ENCODE data around the gene SLC25A42.

Gene SLC25A42

DNA sequence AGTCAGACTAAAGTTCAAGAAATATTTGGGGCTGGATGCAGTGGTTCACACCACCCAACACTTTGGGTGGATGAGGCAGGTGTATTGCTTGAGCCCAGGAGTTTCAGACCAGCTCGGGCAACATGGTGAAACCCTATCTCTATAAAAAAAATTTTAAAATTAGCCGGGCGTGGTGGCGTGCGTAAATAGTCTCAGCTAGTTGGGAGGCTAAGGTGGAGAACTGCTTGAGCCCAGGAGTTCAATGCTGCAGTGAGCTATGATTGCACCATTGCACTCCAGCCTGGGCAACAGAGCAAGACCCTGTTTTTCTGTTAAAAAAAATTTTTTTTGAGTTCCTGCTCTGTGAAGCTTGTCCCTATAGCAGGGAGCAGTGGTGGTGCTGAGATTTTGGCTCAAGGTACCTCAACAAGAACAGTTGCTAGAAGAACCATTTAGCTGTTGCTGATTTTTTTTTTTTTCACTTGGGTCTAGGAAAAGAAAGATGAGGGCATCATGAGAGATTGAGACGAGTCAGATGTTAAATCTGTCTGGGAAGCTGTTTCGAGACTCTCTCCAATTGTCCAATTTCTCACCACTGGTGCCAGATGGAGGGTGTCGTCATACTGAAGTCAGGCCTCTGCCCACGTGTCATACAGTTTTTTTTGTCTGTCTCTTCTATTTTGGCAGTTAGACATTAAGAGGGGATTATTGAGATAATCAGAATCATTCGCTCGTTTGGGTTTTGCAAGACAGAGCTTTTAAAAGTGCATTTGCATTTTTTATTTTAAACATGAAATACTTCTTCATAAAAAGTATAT, 3.7 kb downstream of the SLC25A42 start:
- DNase-seq (ENCODE audit: insufficient read length, low spot score) (no peak), FAIRE-seq (no peak)

DNA sequence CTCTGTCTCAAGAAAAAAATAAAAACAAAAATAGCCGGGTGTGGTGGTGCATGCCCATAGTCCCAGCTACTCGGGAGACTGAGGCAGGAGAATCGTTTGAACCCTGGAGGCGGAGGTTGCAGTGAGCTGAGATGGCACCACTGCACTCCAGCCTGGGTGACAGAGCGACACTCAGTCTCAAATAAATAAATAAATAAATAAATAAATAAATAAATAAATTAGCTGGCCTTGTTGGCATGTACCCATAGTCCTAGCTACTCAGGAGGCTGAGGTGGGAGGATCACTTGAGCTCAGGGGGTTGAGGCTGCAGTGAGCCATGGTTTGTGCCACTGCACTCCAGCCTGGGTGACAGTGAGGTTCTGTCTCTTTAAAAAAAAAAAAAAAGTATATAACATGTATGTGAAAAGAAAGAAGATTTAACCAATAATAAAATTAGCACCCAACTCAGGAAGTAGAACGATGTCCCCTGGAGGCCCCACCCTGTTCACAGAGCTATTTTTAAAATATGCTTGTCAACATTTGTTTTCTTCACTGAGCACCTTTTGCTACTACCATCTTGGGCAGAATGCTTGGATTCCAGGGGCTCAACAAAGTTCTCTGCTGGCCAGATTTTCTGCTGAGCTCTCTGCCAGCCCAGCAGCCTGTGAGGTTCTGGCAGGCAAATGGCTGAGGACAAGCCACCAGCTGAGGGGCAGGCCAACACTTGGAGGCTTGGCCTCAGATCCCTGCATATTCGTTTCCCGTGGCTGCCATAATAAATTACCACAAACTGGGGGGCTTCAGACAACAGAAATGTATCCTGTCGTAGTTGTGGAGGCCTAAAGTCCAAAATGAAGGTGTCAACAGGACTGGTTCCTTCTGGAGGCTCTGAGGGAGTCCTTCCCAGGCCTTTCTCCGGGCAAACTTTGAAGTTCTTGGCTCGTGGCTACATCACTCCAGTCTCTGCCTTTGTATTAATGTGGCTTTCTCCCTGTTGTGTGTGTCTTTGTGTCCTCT, 5.2 kb downstream of the SLC25A42 start:
- FAIRE-seq (no peak), DNase-seq (ENCODE audit: insufficient read length, low spot score) (no peak)

DNA sequence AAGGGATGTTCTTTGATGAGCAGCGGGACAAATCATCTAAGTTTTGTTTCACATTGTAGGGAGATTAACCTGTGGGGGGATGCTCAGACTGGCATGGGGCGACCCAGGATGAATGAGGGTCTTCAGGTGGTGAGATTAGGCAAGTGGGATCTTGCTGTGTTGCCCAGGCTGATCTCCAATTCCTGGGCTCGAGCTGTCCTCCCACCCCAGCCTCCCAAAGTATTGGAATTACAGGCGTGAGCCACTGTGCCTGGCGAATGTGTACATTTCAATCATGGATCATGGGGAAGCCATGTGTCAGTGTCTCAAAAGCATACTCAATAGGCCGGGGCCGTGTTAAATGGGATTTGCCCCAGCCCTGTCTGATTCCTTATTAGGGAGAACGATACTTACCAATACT, 8.1 kb downstream of the SLC25A42 start:
- FAIRE-seq (no peak), DNase-seq (ENCODE audit: insufficient read length, low spot score) (no peak)

DNA sequence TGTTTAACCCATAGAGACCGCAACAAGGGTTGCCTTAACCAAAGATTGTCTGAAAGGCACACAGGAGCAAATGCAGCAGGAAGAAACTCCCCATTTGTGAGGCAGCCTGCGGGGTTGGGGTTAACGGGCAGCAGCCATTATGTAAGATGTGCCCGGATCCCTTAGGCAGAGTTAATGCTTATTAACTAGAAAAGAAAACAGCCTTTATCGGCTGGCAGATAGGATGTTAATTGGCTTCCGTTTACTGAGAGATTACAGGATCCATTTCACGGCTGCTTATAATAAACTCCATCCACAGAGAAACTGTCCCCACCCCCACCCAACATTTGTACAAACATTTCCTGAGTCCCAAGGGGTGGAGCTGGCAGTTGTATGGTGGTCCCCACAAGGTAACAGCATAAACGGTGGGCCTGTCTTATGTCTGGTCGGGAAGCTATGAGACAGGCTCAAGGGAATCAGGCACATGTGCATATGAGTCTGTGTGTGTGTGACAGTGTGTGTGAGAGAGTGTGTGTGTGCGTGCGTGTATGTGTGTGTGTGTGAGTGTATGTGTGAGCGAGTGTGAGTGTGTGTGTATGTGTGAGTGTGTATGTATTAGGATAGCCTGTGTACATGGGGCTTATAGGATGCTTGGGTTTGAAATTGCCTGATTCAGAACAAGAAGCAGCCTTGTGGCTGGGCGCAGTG, 10.5 kb downstream of the SLC25A42 start:
- FAIRE-seq, result no peak
- DNase-seq (ENCODE audit: insufficient read length, low spot score), result no peak

DNA sequence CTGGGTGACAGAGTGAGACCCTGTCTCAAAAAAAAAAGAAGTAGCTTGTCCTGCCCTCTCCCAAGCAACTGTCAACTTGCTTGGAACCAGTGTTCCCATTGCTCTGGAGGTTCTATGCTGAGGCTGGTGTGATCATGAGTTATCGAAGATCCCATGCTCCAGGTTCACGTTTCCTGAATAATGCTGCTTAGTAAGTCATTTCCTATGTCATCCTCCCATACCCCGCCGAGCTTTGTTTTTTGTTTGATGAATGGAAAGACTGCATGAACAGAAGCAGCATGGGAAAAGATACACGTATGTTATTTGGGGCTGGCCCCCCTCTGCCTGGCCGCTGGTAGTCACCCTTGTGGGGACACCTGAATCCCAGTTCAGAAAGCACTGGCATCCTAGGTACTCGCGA, 11.3 kb downstream of the SLC25A42 start:
- DNase-seq (ENCODE audit: insufficient read length, low spot score) (no peak), FAIRE-seq (no peak)

DNA sequence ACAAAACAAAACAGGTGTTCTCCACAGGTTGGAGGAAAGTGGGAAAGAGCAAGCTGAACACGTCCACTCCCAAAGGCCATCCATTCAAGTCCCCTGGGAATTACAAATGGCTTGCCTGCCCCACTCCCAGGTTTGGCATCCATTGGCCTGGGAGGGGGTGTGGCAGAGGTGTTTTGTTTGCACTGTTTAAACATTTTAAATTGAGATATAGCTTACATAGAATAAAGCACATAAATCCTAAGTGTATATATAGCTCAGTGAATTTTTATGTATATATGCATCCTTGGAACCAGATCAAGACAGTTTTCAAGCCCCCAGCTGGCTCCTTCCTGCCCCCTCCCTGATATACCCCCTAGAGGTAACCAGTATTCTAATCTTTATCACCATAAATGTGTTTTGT, 12.7 kb downstream of the SLC25A42 start:
- no peak for FAIRE-seq
- no peak for DNase-seq (ENCODE audit: insufficient read length, low spot score)

DNA sequence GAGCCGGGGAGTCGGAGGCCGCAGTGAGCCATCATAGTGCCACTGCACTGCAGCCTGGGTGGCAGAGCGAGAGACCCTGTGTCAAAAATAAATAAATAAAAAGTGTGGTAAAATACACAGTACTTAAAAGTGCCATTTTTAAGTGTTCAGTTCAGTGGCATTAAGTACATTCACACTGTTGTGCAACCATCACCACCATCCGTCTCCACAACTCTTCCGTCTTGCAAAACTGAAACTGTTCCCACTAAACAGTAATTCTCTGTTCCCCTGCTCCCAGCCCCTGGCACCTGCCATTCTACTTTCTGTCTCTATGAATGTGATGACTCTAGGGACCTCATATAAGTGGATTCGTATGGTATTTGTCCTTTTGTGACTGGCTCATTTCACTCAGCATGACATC, 13.3 kb downstream of the SLC25A42 start:
- DNase-seq (ENCODE audit: insufficient read length, low spot score) (no peak), FAIRE-seq (no peak)

DNA sequence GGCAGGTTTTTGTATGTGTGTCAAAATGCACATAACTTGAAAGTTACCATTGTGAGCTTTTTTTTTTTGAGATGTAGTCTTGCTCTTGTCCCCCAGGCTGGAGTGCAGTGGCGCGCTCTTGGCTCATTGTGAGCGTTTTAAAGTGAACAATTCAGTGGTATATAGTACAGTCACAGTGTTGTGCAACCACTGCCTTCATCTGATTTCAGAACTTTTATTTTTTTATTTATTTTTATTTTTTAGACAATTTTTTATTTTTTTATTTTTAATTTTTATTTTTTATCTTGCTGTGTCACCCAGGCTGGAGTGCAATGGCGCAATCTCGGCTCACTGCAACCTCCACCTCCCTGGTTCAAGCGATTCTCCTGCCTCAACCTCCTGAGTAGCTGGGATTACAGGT, 15.0 kb downstream of the SLC25A42 start:
- DNase-seq (ENCODE audit: insufficient read length, low spot score), result no peak
- FAIRE-seq, result no peak

DNA sequence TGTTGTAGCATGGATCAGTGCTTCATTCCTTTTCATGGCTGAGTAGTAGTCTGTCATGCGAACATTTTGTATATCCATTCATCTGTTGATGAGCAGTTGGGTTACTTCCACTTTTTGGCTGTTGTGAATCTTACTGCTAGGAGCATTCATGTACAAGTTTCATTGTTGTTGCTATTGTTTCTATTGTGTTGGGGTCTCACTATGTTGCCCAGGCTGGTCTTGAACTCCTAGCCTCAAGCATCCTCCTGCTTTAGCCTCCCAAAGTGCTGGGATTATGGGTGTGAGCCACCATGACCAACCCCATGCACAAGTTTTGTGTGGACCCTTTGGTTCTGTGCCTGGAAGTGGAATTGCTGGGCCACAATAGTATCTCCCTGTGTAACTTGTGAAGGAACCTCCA, 15.8 kb downstream of the SLC25A42 start:
- FAIRE-seq, result no peak

DNA sequence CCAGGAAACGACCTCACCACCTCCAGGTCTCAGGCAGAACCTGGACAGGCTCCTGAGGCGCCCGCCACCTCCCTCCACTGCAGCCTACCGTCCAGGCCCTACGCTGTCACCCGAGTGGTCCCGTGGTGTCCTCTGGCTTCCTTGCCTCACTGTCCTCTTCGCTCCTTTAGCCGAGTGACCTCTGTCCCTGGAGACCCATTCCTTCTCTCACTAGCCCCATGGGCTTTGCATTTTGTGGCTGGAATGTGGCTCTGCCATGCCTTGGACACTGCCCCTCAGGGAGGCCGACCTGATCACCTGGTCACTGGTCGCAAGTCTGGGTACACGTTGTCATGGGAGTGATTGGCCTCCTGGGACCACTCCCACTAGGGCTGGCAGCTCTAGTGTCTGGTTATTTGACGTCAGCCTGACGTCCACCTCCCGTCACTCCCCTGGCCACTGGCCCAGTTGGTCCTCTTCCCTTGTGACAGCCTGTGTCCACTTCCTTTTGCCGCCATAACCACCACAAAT, 17.9 kb downstream of the SLC25A42 start:
- no peak for DNase-seq (ENCODE audit: insufficient read length, low spot score)
- FAIRE-seq, result no peak

More for the DNA sequence above, 15.8 kb downstream of the SLC25A42 start:
- no peak for DNase-seq (ENCODE audit: insufficient read length, low spot score)

DNA sequence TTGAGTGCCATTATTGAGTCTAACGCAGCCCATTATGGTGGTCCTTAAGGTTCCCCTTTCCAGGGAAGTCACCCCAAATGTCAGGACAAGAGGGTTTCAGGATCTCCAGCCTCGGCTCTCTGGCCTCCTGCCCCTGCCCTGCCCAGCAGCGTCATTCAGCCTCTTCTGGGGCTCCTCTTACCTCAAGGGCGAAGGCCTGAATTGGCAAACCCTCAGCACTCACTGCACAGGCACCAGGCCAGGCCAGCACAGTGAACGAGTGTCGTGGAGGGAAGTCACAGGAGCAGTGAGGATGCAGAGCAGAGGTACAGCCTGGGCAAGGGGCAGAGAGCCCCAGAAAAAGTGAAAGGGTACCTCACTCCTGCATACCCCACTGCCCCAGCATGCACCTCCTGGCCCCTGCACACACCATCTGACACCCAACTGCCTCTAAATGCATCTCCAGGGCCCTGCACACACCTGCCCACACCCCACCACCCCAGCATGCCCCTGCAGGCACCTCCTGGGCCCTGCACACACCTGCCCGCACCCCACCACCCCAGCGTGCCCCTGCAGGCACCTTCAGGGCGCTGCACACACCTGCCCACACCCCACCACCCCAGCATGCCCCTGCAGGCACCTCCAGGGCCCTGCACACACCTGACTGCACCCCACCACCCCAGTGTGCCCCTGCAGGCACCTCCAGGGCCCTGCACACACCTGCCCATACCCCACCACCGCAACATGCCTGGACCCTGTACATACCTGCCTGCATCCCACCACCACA, 19.8 kb downstream of the SLC25A42 start:
- no peak for DNase-seq (ENCODE audit: insufficient read length, low spot score)
- FAIRE-seq, result no peak

DNA sequence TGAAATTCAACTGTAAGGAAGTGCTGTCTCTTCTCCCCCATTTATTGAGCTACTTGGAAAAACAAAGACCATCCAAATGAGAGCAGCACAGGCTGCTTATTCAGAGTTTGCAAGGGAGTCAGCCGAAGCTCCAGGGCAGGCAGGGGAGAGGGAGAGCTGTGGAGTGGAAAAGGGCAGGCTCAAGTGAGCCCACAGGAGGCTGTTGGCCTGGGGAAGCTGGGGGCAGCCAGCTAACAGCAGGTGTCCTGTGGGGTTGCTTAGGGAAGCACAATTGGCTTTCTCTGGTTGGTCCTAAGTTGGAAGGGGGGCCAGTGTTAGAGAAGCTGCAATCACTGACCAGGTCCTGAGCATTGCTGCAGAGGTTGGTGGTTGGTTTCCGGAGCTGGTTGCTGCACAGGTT, 23.9 kb downstream of the SLC25A42 start:
- DNase-seq (ENCODE audit: insufficient read length, low spot score) (no peak), FAIRE-seq (no peak)

DNA sequence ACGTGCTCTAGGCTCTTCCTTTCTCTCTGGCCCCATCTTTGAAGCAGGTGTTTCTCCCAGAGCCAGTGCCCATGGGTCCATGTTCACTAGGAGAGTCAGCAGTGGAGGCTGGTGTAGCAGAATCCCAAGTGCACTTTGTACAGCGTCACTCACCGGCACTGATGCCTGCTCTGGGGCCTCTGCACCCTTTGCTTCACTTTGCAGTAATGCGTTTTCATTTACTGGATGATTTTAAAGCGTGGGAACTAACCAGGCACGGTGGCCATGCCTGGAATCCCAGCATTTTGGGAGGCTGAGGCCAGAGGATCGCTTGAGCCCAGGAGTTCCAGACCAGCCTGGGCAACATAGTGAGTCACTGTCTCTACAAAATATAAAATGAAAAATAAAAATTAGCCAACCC, 30.7 kb downstream of the SLC25A42 start:
- FAIRE-seq, result no peak

DNA sequence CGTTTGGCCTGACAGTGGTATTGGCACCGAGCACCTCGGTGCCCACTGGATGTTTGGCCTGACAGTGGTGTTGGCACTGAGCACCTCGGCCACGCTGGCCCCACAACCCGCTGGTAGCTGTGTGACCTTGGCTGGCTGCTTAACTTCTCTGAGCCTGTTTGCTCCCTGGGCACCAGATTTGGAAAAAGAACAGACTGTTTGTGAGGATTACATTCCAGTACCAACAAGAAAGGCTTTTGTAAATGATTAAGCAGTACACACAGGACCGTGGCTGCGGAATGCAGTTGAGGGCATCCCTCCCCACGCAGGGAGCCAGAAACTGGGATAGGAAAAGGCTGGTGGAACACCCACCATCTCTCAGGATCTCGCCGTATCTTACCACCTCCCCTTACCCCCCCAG, 31.9 kb downstream of the SLC25A42 start:
- FAIRE-seq (no peak), DNase-seq (ENCODE audit: insufficient read length, low spot score) (no peak)

More for the DNA sequence above, 30.7 kb downstream of the SLC25A42 start:
- no peak for DNase-seq (ENCODE audit: insufficient read length, low spot score)

DNA sequence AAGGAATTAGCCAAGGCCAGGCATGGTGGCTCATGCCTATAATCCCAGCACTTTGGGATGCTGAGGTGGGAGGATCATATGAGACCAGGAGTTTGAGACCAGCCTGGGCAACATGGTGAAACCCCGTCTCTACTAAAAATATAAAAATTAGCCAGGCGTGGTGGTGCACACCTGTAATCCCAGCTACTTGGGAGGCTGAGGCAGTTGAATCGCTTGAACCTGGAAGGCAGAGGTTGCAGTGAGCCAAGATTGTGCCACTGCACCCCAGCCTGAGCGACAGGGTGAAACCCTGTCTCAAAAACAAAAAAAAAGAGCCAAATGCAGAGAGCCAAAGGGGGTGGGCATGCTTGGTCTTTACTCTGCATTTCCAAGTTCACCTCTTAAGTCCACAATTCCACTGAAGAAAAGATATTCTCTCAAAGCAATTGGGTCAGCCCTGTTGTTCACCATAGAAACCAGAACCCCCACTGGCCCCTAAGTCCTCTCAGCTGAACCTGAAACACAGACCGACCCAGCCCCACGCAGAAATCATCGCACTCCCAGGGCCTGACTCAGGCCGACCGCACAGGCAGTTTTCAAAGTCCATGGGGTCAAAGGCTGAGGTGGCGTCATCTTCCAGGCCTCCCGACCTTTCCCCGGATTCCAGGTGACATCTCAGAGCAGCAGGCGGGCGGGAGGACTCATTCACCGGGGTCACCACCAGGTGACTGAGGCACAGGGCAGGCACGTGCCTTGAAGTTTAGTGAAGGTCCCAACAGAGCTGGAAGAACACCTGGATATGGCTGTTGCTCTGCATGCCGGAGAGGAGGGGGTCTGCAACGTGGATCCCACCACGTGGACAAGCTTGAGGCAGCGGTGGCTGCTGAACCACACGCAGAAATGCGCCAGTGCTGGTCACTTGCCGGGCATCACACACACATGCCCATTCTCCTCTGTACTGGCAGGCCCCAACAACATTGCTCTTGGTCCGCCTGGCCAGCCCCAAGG, 33.1 kb downstream of the SLC25A42 start:
- FAIRE-seq (no peak), DNase-seq (ENCODE audit: insufficient read length, low spot score) (no peak)

DNA sequence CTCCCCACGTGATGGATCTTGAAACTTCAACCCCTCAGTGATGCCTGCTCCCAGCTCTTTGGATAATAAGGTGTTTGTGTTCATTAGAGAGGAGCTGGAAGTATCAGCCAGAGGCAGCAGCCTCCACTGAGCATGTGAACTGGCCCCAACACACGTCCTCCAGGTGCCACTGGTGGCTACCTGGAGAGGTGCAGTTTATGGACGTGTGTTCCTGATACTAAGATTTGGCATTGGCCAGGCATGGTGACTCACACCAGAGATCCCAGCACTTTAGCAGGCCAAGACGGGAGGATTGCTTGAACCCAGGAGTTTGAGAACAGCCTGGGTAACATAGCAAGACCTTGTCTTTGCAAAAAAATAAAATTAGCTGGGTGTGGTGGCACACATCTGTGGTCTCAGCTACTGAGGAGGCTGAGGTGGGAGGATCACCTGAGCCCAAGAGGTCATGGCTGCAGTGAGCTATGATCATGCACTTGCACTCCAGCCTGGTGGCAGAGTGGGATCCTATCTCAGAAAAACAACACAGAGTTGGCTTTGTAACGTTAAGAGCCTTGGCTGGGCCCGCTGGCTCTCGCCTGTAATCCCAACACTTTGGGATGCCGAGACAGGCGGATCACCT, 34.4 kb downstream of the SLC25A42 start:
- no peak for FAIRE-seq
- DNase-seq (ENCODE audit: insufficient read length, low spot score), result no peak

DNA sequence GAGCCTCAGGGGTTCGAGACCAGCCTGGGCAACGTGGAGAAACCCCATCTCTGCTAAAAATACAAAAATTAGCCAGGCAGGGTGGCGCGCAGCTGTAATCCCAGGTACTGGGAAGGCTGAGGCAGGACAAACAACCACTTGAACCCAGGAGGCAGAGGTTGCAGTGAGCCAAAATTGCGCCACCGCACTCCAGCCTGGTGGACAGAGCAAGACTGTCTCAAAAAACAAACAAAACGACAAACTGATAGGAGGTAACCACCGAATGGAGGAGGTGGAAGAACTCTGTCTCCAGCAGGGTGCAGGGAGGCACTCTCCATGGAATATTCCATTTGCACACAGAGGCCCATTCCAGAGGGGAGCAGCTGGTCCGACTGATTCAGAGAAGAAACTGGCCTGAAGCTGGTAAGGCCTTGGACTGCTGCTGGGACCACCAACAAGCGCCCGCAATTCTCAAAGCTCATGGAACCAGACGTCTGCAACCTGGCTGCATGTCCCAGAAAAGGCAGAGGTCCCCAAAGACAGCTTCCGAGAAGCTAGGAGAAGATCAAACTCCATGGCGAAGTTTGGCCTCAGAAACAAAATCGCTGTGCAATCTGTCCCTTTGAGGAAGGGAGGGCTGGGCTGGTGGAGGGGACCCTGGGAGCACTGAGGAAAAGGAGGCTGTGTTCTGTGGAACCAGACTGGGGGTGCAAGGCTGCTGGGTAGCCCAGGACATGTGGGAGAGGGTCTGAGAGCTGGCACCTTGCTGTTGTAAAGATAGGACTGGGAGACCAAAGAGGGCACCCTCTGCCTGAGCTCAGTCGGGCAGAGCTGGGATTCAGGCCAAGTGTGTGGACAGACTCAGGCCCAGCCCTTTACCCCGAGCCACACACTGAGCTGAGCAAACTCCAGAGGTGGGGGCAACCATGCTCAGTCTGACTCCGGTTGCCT, 35.2 kb downstream of the SLC25A42 start:
- DNase-seq (ENCODE audit: insufficient read length, low spot score) (no peak), FAIRE-seq (no peak)

All from GM19239 (cell line).